GM21381 (cell line): ENCODE measurements around the gene KIFBP.

Source experiments
- ATAC-seq: cut with Tn5 transposase; IDR thresholded peaks from one replicate; pipeline ENCODE4 v1.9.1; 2021; ENCODE audit warnings: mild to moderate bottlenecking, moderate library complexity; ENCODE audit not compliant: unreplicated experiment

Gene KIFBP

DNA sequence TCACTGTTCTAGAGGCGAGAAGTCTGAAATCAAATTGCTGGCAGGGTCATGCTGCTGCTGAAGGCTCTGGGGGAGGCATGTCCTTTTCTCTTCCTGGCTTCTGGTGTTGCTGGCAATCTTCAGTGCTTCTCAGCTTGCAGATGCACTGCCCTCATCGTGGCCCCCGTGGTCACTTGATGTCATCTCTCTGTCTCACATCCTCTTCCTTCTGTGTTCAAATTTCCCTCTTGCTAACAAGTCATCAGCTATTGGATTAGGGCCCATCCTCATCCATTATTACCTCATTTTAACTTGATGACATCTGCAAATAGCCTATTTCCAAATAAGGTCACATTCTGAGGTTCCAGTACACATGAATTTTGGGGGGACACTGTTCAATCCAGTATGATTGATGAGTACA lies 62.7 kb downstream of the KIFBP start:
- no peak for ATAC-seq

DNA sequence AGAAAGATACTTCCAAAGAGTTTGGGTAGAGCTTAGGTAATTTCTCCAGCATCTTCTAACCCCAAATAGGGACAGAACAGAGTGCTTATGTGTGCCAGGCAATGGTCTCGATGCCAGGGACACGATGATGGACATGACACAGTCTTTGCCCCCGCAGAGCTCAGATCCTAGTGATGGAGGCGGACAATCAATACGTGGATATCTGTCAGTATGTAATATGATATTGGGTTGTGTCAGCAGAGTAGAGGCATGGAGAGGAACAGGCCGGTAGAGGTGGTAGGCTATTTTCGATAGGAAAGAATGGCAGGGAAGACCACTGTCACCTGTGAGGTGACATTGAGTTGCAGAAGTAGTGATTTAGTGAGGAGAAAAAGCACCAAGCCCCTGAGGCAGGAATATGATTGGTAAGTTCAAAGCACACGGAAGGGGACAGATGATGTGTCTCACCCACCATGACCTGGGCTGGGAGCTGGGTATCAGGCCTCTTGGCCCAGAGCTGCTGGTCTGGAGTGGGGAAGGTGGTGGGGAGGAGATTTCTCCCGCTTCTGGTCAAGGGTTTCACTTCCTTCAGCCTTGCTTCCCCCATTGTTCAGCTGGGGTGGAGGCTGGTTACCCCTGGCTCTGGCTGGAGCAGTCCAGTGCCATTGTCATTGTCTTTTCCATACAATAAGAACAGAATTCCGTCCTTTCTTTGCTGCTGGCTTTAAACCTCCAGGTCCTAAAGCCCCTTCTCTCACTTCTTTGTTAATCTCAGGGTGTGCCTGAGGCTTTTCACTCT lies 63.3 kb downstream of the KIFBP start:
- no peak for ATAC-seq

- ATAC-seq, result no peak
Measured at GRCh38 chr10:69052736-69053135, 64.1 kb downstream of the KIFBP start.

DNA sequence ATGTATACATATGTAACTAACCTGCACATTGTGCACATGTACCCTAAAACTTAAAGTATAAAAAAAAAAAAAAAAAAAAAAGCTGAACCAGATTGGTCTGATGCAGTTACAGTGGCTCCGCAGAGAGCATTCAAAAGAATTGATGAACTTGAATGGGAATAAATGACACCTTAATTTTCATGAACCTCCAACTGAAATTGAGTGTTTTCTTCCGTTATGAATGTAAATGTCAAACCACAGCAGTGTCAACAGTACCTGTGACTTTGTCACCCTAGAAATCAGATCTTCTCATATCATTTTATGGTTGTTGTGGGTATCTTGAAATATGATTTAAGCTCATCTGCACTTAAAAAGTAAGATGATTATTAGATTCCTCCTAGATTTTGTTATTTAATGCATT lies 66.6 kb downstream of the KIFBP start:
- ATAC-seq, result no peak

DNA sequence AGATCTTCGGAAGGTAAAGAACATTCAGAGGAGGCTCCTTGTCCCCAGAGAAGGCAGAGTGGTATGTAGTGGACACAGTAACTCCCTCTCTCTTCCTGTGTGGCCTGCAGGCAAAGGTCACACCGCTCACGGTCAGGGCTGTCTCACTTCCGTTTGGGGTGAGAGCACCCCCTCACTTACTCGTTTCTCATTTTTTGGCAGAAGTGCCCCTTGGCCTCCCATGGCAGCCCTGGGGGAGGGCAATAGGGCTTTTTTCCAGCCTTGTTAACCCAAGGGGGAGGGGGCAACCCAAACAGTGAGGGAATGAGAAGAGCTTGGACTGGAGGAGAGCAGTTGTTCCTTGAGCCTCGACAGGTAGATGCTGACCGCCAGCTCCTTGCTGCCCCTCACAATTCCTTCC lies 67.5 kb downstream of the KIFBP start:
- peak; percentile 34 for ATAC-seq

DNA sequence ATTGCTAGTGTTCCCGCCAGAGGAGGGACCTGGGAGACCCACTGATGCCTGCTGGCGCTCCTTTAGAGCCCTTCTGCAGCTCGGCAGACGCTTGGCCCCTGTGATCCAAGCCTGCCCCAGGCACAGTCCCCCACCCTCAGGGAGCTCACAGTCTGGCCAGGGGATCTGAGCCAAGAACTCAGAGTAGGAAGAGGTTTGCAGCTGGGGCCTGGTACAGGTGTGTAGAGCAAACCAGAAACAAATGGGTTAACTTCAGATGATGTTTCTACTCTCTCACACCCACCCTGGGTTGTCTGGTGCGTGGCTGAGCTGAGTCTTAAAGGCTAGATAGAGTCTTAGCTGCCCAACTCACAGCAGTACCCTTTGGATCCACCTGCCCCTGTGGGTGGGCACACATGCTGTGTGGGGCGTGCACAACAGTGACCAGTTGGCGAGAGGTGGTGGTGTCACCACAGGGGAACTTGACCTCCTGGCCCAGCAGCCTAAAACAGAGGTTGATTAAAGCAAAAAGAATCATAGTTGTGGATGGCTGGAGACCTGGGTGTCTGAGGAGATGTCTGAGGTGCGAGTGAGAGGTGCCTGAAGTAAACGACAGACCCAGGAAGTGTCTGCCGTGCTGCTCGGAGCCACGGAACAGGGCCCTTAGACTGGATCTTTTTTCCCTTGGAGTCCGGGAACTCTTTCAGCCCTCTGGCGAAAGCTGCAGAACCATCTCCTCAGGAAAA lies 68.1 kb downstream of the KIFBP start:
- ATAC-seq, result no peak

- ATAC-seq, result no peak
Measured at GRCh38 chr10:69057261-69057950, 68.8 kb downstream of the KIFBP start.

DNA sequence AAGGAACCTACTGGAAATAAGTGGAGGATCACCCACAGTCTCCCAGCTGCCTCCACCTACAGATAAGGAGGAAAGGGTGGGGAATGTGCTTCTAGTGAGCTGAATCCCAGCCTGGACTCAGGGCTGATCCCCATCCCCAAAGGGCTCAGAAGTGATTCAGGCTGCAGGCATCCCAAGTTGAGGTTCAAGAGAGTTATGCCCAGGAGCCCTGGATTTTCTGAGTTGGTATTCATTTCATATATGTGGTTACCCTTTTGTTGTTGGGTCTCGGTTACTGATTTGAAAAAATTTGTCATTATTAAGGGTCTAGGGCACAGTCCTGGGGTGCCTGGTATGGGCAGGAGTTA lies 69.3 kb downstream of the KIFBP start:
- ATAC-seq, result no peak

- ATAC-seq, result no peak
Measured at GRCh38 chr10:69060127-69060798, 71.7 kb downstream of the KIFBP start.

DNA sequence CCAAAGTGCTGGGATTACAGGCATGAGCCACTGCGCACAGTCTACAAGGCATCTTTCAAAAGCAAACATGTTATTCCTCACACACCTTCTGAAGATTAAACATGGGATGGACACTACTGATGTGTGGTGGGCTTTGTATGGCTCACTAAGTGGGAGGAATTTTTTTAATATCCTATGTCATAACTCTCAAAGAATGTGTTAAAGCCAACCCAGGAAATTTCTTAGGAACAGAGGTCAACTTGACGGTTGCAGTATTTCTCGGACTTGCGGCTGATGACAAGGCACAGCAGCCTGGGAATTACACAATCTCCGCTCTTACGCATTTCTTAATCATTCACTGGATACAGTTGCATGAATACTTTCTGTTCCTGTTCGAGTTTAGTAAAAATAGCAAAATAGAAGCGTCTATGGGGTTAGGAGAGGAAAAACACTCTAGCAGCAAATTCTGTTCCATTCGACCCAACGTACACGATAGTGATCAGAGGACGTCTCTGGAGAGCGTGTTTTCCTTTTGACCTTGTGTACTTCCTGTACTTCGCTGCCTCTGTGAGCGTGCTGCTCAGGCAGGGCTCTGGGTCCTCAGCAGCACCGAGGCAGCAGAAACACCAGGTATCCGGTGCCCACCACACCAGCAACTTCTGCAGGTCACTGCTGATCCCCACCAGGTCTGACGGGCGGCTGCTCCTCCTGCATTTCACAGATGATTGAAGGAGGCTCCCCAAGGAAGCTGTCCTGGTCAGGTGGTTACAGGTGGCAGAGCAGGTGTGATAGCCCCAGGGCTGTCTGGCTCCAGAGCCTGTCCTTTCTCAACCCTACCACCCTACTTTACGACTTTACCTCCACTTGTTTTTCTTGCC lies 72.9 kb downstream of the KIFBP start:
- peak; percentile 48 for ATAC-seq

- no peak for ATAC-seq
Measured at GRCh38 chr10:69062901-69063300, 74.3 kb downstream of the KIFBP start.

- ATAC-seq, result no peak
Measured at GRCh38 chr10:69064762-69065328, 76.2 kb downstream of the KIFBP start.

GRCh38 chr10:69065406-69066361 lies 77.1 kb downstream of the KIFBP start:
- peak; percentile 62 for ATAC-seq
